AG09319 (cell line): Measurements from ENCODE around the gene FRMPD1.

ENCODE experiments used
- DNase-seq: peaks from one replicate; pipeline ENCODE4 v3.0.0-alpha.2; 2010; ENCODE audit warnings: low read depth; ENCODE audit errors: extremely low read depth
- CTCF ChIP-seq: IDR thresholded peaks from 2 replicates; pipeline ENCODE4 v1.5.1; 2011; ENCODE audit warnings: low read depth, mild to moderate bottlenecking, inconsistent platforms, low read length, moderate library complexity

The FRMPD1 gene

DNA sequence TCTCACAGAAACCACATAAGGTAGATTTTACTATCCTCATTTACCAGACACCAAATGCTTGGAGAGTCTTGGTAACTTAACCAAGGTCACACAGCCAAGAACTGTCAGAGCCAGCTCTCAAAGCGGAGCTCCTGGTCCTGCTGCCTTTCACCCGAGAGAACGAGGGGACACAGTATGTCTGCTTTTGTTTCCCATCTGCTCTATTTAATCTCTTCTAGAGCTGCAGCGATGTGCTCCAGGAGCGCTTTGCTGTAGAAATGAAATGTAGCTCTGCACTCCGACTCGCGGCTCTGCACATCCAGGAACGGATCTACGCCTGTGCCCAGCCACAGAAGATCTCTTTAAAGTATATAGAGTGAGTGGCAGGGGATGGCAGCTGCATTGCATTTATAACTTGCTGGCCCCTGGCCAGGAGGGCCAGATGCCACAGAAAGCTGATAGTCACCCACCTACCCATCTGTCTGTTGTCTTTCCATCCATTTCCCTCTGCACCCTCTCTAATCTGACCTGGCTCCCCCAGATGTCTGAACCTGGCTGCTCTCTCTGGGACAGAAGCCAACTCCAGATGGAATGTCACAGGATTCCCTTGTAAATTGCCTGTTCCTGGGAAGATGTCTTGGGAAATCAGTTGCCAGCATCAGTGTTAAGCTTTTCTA lies 81.5 kb downstream of the FRMPD1 start:
- no peak for TF ChIP-seq CTCF
- DNase-seq, result no peak

DNA sequence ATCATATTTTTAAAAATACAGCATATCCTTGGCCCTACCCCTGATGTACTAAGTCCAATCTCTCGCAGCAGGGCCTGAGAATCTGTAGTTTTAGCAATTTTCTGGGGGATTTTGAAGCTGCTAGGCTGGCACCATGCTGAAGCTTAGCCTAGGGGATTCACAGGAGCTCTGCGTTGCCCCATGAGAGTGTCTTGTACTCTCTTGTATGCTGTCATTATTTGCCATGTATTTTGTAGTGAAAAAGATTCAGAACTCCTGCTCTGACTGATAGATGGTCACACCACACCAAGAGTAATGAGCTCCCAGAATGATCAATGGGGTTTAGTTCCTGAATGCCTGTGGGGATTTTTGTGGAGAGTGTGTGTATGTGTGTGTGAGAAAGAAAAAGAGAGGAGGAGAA lies 82.2 kb downstream of the FRMPD1 start:
- no peak for DNase-seq
- TF ChIP-seq CTCF, result no peak

- TF ChIP-seq CTCF, result no peak
- no peak for DNase-seq
Observed at GRCh38 chr9:37739222-37739621, 88.5 kb downstream of the FRMPD1 start.

GRCh38 chr9:37740128-37740527 lies 89.4 kb downstream of the FRMPD1 start:
- TF ChIP-seq CTCF, result no peak

GRCh38 chr9:37740631-37741328 lies 90.0 kb downstream of the FRMPD1 start:
- DNase-seq, result no peak
- TF ChIP-seq CTCF, result no peak

More at GRCh38 chr9:37740128-37740527, 89.4 kb downstream of the FRMPD1 start:
- no peak for DNase-seq

DNA sequence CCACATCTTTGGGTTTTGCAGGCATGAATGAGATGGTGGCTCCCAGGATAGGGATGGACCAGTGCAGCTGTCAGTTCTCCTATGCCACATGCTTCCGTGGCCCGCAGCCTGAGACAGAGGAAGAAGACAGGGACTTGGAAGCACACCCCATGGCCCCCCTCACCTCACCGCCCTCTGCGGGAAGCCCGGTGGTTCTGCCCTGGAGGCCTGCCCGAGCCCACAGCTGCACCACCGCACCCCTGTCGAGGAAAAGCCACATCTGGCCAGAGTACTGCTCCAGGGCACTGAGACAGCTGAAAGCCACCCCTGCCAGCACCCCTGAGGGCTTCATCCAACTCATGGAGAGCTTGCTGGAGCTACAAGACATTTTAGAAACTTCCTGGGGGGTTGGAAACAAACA lies 95.2 kb downstream of the FRMPD1 start:
- TF ChIP-seq CTCF, result no peak
- no peak for DNase-seq

DNA sequence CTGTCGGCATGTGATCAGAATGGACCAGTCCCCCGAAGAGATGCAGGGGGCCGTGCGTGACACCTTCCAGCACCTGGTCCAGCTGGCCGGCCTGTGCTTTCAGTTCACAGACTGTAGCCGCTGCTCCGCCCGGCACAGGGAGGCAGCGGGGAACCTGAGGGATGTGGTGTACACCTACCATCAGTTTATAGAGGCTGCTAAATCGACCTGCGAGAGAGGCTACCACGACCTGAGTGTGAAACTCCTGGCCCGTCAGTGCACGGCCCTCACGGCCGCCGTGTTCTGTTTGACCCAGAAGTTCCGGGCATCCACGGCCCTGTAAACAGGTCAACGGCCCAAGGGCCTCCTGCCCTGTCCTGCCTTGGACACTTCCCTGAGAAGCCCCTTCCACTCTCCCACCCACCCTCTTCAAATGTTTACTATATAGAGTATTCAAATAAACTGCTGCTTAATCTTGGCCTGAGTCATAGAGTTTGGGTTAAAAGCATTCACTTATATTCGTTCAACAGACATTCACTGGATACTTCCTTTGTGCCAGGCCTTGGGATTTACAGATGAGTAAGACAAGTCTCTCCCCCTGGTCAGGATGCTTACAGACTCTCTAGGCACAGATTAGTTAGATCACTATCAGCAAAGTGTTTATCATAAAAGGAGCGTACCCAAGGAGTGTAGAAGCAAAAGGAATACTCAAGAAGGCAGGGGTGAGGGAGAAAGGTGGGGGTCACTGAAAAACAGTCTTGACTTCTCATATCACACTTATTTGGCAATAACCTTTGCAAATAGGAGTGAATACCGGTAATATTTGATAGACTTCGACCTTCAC lies 95.9 kb downstream of the FRMPD1 start:
- DNase-seq, result no peak
- TF ChIP-seq CTCF, result no peak; the same call in 1 of the 2 replicates
